GM10266 (cell line): ENCODE results near the gene AWAT1.
"Not testable (repeated sequence)": the region's sequence is repeated elsewhere in the genome, so short reads cannot be mapped to it uniquely, and the experiment has no call there.

ENCODE experiments used
- DNase-seq: peaks from one replicate; pipeline ENCODE4 v3.0.0; 2012; ENCODE audit errors: extremely low spot score
- CTCF ChIP-seq: IDR thresholded peaks from 2 replicates; pipeline ENCODE4 v1.5.1; 2012; ENCODE audit warnings: mild to moderate bottlenecking, low read depth; ENCODE audit not compliant: control insufficient read depth, insufficient read depth; ENCODE audit errors: missing control alignments

The AWAT1 gene

GRCh38 chrX:70234355-70234754 lies at the start of gene AWAT1:
Gene AWAT1, plus strand, starts transcription at chrX:70234655. Its CDS starts 41 bp downstream, at chrX:70234696.
- TF ChIP-seq CTCF: no peak
- no peak for DNase-seq

GRCh38 chrX:70190225-70190624 lies 44.2 kb upstream of the AWAT1 start:
- DNase-seq: no peak
- no peak for TF ChIP-seq CTCF

DNA sequence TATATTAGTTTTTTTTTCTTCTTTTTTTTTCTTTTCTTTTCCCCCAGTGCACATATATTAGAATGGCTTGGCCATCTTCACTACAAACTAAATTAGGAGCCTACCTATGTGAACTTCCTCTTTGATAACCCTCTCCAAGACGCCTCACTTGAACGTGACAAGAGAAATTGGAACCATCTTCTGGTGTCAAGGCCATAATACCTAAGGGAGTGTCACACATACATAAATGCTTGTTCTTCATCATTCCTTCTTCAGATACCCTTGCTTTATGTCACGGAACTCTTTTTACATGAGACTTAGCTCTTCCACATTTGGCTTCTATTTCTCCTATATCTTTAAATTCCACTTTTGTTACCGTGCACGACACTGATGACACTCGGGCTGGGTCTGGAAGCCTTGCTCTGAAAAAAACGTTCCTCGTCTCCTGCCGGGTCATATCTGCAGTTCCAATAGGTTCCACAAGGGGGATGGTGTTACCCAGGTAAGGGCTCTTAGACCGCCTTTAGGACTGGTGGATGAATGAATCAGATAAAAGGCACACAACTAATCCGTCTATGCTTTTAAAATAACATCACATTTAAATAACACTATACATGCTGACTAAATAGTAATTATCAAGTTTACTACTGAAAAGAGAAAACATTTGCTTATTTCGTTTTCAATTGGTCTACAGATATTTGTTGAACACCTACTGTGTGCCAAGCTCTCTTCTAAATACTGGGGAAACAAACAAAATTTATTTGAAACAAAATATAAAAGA lies 37.3 kb upstream of the AWAT1 start:
- DNase-seq: peak; percentile 16
- peak; percentile 60 for TF ChIP-seq CTCF

GRCh38 chrX:70201732-70202131 lies 32.7 kb upstream of the AWAT1 start:
- TF ChIP-seq CTCF: no peak
- DNase-seq: no peak

DNA sequence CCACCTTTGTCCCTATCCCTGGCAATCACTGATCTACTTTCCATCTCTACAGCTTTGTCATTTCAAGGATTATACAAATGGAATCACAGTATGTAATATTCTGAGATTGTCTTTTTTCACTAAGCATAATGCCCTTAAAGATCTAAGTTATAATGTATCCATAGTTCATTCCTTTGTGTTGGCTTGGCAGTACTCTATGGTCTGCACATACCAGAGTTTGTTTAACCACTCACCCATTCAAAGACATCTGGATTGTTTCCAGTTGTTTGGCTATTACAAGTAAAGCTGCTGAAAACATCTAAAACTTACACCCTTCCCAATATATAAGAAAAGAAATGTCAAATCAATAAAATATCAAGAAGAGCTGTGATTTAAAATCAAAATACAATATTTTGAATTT lies 26.0 kb upstream of the AWAT1 start:
- TF ChIP-seq CTCF: no peak
- DNase-seq: no peak

DNA sequence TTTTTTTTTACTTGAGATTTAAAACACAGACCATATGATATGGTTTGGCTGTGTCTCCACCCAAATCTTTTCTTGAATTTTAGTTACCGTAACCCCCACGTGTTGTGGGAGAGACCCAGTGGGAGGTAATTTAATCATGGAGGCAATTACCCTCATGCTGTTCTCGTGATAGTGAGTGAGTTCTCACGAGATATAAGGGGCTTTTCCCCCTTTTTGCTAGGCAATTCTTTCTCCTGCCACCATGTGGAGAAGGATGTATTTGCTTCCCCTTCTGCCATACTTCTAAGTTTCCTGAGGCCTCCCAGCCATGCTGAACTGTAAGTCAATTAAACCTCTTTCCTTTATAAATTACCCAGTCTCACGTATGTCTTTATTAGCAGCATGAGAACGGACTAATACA lies 24.9 kb upstream of the AWAT1 start:
- not testable (repeated sequence) for DNase-seq

- no peak for DNase-seq
- no peak for TF ChIP-seq CTCF
Observed at GRCh38 chrX:70219938-70220764, 14.3 kb upstream of the AWAT1 start.
